ENCODE data around the gene LONP2. TPM values are rescaled to one million over a fixed set of nuclear protein-coding genes. Genes with fewer than 3 reads are reported as not detected.

LONP2 gene
- total and polyA plus RNA-seq, 9 of the 15 experiments (the other 6 are each of a cell fraction or from before 2014, with no cell fraction given) = 8.1 to 41.2 (median 25.6) TPM

DNA sequence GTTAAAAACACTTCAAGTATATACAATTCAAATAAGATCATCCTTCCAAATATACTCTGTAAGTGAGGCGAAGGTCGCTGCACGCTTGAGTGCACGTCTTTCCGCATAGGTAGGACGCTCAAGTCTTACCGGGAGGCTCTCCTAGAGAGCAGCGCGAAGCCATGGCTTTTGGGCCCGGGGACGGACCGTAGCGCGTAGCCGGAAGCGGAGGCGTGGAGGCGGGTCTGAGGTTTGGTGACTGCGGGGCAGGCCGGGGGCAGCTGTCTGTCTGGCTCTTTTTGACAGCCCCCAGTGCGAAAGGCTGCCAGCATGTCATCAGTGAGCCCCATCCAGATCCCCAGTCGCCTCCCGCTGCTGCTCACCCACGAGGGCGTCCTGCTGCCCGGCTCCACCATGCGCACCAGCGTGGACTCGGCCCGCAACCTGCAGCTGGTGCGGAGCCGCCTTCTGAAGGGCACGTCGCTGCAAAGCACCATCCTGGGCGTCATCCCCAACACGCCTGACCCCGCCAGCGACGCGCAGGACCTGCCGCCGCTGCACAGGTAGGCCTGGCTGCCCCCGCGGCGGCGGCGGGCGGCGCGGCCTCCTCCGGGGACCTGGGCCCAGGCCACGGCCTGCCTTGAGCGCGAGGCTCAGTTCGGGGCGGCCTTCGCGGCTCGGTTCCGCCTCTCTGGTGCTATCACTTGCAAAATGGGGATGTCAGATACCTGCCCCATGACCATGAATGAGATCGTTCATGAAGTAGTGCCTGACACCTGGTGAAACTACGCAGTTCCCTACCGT is at the start of gene LONP2 (continued):
- TF ChIP-seq SIN3A (IDR thresholded peaks at IDR 0.05; ENCODE audit: borderline replicate concordance in 2 of 2, control insufficient read depth in 1 of 2, low read depth in 2 of 2, low read length in 2 of 2) (peak; percentile 61 to 95; a peak in 3 of 4 replicates), ZNF282 (CRISPR knock-in tag; IDR thresholded peaks at IDR 0.05) (peak; percentile 87; the same call in 1 of the 2 replicates), RBFOX2 (IDR thresholded peaks at IDR 0.05; ENCODE audit: low read depth, low read length) (peak; percentile 82), ELF2 (CRISPR knock-in tag; IDR thresholded peaks at IDR 0.05) (peak; percentile 92), HINFP (tag; conservative IDR thresholded peaks at IDR 0.05; ENCODE audit: low read depth) (no peak), ZSCAN32 (CRISPR knock-in tag; IDR thresholded peaks at IDR 0.05) (no peak), PHF8 (IDR thresholded peaks at IDR 0.05; ENCODE audit: borderline replicate concordance, low read length) (peak; percentile 94), KLF16 (IDR thresholded peaks at IDR 0.05) (peak; percentile 87), BRF2 (IDR thresholded peaks at IDR 0.05; ENCODE audit: borderline replicate concordance, insufficient read depth, insufficient read length) (no peak), MYNN (IDR thresholded peaks at IDR 0.05) (peak; percentile 28; the same call in 1 of the 2 replicates), MYNN (CRISPR knock-in tag; IDR thresholded peaks at IDR 0.05) (no peak), RBM14 (IDR thresholded peaks at IDR 0.05; ENCODE audit: borderline replicate concordance, insufficient read depth, low read depth, low read length) (no peak), BRCA1 (IDR thresholded peaks at IDR 0.05) (no peak), BRCA1 (CRISPR knock-in tag; IDR thresholded peaks at IDR 0.05) (0 out of 2 replicates have a peak, but pooled peaks have one; percentile 60), MBD2 (IDR thresholded peaks at IDR 0.05; ENCODE audit: borderline replicate concordance, low read depth) (0 out of 2 replicates have a peak, but pooled peaks have one; percentile 40), TAF9B (IDR thresholded peaks at IDR 0.05; ENCODE audit: partially characterized antibody) (peak; percentile 34), ZNF644 (tag; IDR thresholded peaks at IDR 0.05; ENCODE audit: low read depth) (no peak), ZNF436 (CRISPR knock-in tag; IDR thresholded peaks at IDR 0.05) (no peak), TCFL5 (CRISPR knock-in tag; conservative IDR thresholded peaks at IDR 0.05) (no peak), HDAC8 (tag; IDR thresholded peaks at IDR 0.05) (0 out of 2 replicates have a peak, but pooled peaks have one; percentile 27)
- TF ChIP-seq, protein P1, sequence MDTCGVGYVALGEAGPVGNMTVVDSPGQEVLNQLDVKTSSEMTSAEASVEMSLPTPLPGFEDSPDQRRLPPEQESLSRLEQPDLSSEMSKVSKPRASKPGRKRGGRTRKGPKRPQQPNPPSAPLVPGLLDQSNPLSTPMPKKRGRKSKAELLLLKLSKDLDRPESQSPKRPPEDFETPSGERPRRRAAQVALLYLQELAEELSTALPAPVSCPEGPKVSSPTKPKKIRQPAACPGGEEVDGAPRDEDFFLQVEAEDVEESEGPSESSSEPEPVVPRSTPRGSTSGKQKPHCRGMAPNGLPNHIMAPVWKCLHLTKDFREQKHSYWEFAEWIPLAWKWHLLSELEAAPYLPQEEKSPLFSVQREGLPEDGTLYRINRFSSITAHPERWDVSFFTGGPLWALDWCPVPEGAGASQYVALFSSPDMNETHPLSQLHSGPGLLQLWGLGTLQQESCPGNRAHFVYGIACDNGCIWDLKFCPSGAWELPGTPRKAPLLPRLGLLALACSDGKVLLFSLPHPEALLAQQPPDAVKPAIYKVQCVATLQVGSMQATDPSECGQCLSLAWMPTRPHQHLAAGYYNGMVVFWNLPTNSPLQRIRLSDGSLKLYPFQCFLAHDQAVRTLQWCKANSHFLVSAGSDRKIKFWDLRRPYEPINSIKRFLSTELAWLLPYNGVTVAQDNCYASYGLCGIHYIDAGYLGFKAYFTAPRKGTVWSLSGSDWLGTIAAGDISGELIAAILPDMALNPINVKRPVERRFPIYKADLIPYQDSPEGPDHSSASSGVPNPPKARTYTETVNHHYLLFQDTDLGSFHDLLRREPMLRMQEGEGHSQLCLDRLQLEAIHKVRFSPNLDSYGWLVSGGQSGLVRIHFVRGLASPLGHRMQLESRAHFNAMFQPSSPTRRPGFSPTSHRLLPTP (IDR thresholded peaks at IDR 0.05; ENCODE audit: borderline replicate concordance, extremely low read depth, insufficient read length) = no peak
- TF ChIP-seq, protein P2, sequence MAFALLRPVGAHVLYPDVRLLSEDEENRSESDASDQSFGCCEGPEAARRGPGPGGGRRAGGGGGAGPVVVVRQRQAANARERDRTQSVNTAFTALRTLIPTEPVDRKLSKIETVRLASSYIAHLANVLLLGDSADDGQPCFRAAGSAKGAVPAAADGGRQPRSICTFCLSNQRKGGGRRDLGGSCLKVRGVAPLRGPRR (CRISPR knock-in tag; IDR thresholded peaks at IDR 0.05) = no peak
